Endothelial cell of umbilical vein (primary cell): ENCODE data around the gene ZFYVE28. TPM values are rescaled to one million over a fixed set of nuclear protein-coding genes. Genes with fewer than 3 reads are reported as not detected.

Experiments used
- BruUV-seq: library from RNA; stranded (reverse); fragments of 400-500 nt; replicated peaks from 2 replicates; lab custom pipeline; 2021; lab: Mats Ljungman, UMichigan
- CTCF ChIA-PET: fragments of 300-600, 350-600 bp; sonication (Branson Sonifier 250); formaldehyde crosslinking; loops from one replicate; lab custom pipeline; 2021; ENCODE audit warnings: antibody characterized with exemption, inconsistent platforms; lab: Charles Lee
- POLR2A ChIA-PET: fragments of 300-600, 350-600 bp; sonication (Branson Sonifier 250); formaldehyde crosslinking; loops from one replicate; lab custom pipeline; 2021; ENCODE audit warnings: antibody characterized with exemption, inconsistent platforms; lab: Charles Lee
- DNase-seq: peaks from one replicate; pipeline ENCODE4 v3.0.0-alpha.2; 2011; ENCODE audit warnings: low read depth, low spot score
- FAIRE-seq: peaks from 2 replicates; lab custom pipeline; 2011; peaks lifted over from hg19 to GRCh38; lab: Jason Lieb, UNC
- H2AFZ ChIP-seq: 2 replicates; pipeline ENCODE4 v1.6.0; 2012; ENCODE audit warnings: low read depth, low read length, control low read depth, inconsistent platforms
- H3K27ac ChIP-seq: 2 replicates; pipeline ENCODE4 v1.5.1; 2011; ENCODE audit warnings: low read depth, mild to moderate bottlenecking, control low read depth, low read length, moderate library complexity; ENCODE audit not compliant: insufficient read depth
- H3K27me3 ChIP-seq, 2 experiments: 2 replicates each; pipeline versions ENCODE4 v1.6.0 to v1.6.1; 2011; ENCODE audit warnings: low read length in 2 of 2, mixed read lengths in 1 of 2; ENCODE audit not compliant: control insufficient read depth in 2 of 2, insufficient read depth in 2 of 2
- H3K36me3 ChIP-seq, 2 experiments: 2 replicates in 1 of 2; 3 replicates in 1 of 2; pipeline ENCODE4 v1.5.1; 2011; ENCODE audit warnings: low read length in 2 of 2, mild to moderate bottlenecking in 1 of 2, moderate library complexity in 1 of 2; ENCODE audit not compliant: control insufficient read depth in 2 of 2, insufficient read depth in 2 of 2; ENCODE audit errors: extremely low read depth in 1 of 2
- H3K4me1 ChIP-seq: 3 replicates; pipeline ENCODE4 v1.5.1; 2011; ENCODE audit warnings: mild to moderate bottlenecking, low read length; ENCODE audit not compliant: control insufficient read depth, insufficient read depth; ENCODE audit errors: extremely low read depth
- H3K4me2 ChIP-seq: 2 replicates; pipeline ENCODE4 v1.6.1; 2011; ENCODE audit warnings: low read length, control low read depth, mixed read lengths; ENCODE audit not compliant: insufficient read depth
- H3K4me3 ChIP-seq, 3 experiments: fragments of 200-600 bp in 1 of 3; sonication (generic), shearing (Covaris generic) in 1 of 3; replicated peaks in 1 of 3; 2 replicates each; pipeline ENCODE4 v1.5.1; 2011 to 2016; ENCODE audit warnings: control low read depth in 3 of 3, low read length in 3 of 3, mild to moderate bottlenecking in 2 of 3, inconsistent platforms in 1 of 3, low read depth in 1 of 3, moderate library complexity in 1 of 3; ENCODE audit not compliant: insufficient read depth in 1 of 3
- H3K79me2 ChIP-seq: 2 replicates; pipeline ENCODE4 v1.6.0; 2012; ENCODE audit warnings: low read length, inconsistent platforms; ENCODE audit not compliant: control insufficient read depth, insufficient read depth
- H3K9ac ChIP-seq: replicated peaks from 2 replicates; pipeline ENCODE3; 2011; ENCODE audit warnings: low read length, control low read depth; ENCODE audit not compliant: insufficient read depth; ENCODE audit errors: extremely low read depth
- H3K9me1 ChIP-seq: replicated peaks from 3 replicates; pipeline ENCODE4 v1.6.0; 2011; ENCODE audit warnings: mild to moderate bottlenecking, low read length; ENCODE audit not compliant: control insufficient read depth, insufficient read depth; ENCODE audit errors: extremely low read depth
- H3K9me3 ChIP-seq: replicated peaks from 2 replicates; pipeline ENCODE4 v1.5.1; 2012; ENCODE audit warnings: low read length, inconsistent platforms; ENCODE audit not compliant: control insufficient read depth, insufficient read depth
- H4K20me1 ChIP-seq: replicated peaks from 2 replicates; pipeline ENCODE3; 2011; ENCODE audit warnings: mild to moderate bottlenecking, low read length; ENCODE audit not compliant: control insufficient read depth, insufficient read depth; ENCODE audit errors: extremely low read depth
- EZH2 ChIP-seq: IDR thresholded peaks from 2 replicates; pipeline ENCODE4 v1.6.1; 2012; ENCODE audit warnings: borderline replicate concordance, low read depth, mild to moderate bottlenecking, moderate library complexity, low read length, inconsistent platforms; ENCODE audit not compliant: severe bottlenecking
- FOS ChIP-seq: IDR thresholded peaks from 2 replicates; pipeline ENCODE4 v1.6.1; 2011; ENCODE audit warnings: mild to moderate bottlenecking, low read length, moderate library complexity, borderline replicate concordance; ENCODE audit not compliant: insufficient read depth
- JUN ChIP-seq: IDR thresholded peaks from 2 replicates; pipeline ENCODE4 v1.6.1; 2011; ENCODE audit warnings: borderline replicate concordance, low read depth; ENCODE audit not compliant: insufficient read length, insufficient read depth
- dilution Hi-C: fragments of 300-500 bp; cut with MboI; formaldehyde crosslinking; loops from one replicate; pipeline ENCODE4 v1.15.0; 2019; ENCODE audit warnings: low sequenced_read_pairs; ENCODE audit not compliant: extremely low pct_ligation_motif_present
- intact Hi-C: fragments of 100-400 bp; cut with micrococcal nuclease; formaldehyde crosslinking; loops from one replicate; pipeline ENCODE4 v1.10.0; 2022
- polyA plus RNA-seq, 4 experiments: library from polyadenylated mRNA; depleted of rRNA in 3 of 4; stranded (reverse) in 3 of 4; unstranded in 1 of 4; fragments of >200 nt; gene quantifications; 2 replicates each; pipeline versions ENCODE4 v1.2.1 to v1.2.3, GENCODE V29; 2011 to 2012; ENCODE audit warnings: missing spikeins in 1 of 4
- total RNA-seq: library from RNA; stranded (reverse); gene quantifications from 2 replicates; pipeline ENCODE4 v1.2.3, GENCODE V29; 2021
- TF ChIP-seq, protein P1 (sequence below): IDR thresholded peaks from 2 replicates; pipeline ENCODE4 v1.6.1; 2011; ENCODE audit not compliant: insufficient read depth, insufficient read length
- TF ChIP-seq, protein P2 (sequence below), 2 donors: IDR thresholded peaks; 1 replicate in 1 of 2; 2 replicates in 1 of 2; pipeline ENCODE4 v1.5.1; 2011; ENCODE audit warnings: low read length in 2 of 2, mild to moderate bottlenecking in 2 of 2, moderate library complexity in 2 of 2, control low read depth in 1 of 2, inconsistent platforms in 1 of 2, low read depth in 1 of 2; ENCODE audit not compliant: insufficient read depth in 1 of 2; ENCODE audit errors: extremely low read depth in 1 of 2

The ZFYVE28 gene
- total and polyA plus RNA-seq, 2 donors (not counting 3 experiments of a cell fraction or from before 2014, with no cell fraction given), result 5.8 to 7.1 TPM

DNA sequence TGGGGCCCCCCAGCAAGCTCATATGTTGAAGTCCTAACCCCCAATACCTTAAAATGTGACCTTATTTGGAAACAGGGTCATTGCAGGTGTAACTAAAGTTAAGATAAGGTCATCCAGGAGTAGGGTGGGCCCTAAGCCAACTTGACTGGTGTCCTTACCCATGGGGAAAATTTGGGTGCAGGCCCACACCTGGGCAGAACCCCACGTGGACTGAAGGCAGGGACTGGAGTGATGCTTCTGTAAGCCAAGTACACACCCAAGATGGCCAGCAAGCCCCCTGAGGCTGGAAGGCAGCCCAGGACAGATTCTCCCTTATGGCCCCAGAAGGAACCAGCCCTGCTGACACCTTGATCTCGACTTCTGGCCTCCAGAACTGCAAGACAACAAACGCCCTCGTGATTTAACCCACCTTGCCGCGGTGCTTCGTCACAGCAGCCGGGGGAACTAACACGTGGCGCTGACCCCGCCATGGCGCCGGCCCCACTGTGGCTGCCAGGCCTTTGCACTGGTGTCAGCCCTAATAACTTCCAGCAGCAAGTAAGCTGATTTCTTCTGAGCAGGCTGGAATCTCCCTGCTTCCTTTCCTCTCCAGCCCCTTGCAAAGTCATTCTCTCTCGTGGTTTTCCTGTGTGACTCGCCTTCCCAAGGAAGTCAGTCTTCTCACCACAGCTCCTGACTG, 133.4 kb downstream of the ZFYVE28 start:
- Histone ChIP-seq H3K4me2 (no peak overlapping the region), H3K9me3 (no peaks in the 10 kb centered on the region)
- dilution Hi-C loops, result no loop called here

DNA sequence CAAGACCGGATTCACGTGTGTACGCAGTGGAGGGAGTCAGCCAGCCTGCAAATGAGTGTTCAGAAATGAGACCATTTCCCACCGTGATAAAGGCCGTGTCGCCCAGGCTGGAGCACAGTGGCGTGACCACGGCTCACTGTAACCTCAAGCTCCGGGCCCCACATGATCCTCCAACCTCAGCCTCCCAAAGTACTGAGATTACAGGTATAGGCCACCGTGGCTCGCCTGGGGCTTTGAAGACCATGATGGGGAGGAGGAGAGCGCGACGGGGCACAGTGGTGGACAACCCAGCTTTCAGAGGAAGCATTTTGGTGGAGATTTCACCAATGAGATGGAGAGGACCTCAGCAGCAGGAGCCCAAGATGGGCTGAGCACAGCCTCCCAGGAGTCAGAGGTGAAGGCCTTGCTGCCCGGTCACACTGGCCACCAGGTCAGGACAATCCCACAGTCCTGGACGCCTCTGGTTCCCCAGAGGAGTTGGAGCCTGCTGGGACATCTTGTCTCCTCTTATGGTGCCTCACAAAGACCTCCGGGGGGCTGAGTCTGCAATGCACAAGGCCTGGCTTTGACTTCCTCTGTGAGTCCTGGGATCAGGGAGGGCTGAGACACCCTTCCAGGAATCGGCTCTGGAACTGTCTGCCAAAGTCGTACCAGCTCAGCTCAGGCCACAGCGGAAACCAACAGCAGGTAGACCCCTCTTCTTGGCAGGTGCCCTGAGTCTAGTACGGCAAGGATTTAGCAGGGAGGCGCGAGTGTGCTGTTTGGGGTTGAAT, 134.1 kb downstream of the ZFYVE28 start:
- ChIA-PET CTCF (interaction anchor here (1.1 kb wide), 1 partner anchor 178 kb away, joined by 3 read pairs; no protein-coding TSS in a partner anchor), POLR2A (no interaction called here)
- Histone ChIP-seq H3K9me3 (no peaks in the 10 kb centered on the region), H3K27ac (peak overlapping the region; percentile 38), H3K79me2 (no peaks in the 10 kb centered on the region), H4K20me1 (no peaks in the 10 kb centered on the region), H2AFZ (no peak overlapping the region), H3K9ac (no peak overlapping the region), H3K27me3 (no peaks in the 10 kb centered on the region), H3K4me3 (no peak overlapping the region), H3K9me1 (no peaks in the 10 kb centered on the region), H3K4me1 (peaks cover 13% of the 10 kb centered on the region), H3K36me3 (no peaks in the 10 kb centered on the region), H3K4me2 (no peak overlapping the region)
- dilution Hi-C loops, result no loop called here
- DNase-seq, result no peak
- FAIRE-seq, result no peak
- BruUV-seq, result no TSS peak
- TF ChIP-seq, protein P1, sequence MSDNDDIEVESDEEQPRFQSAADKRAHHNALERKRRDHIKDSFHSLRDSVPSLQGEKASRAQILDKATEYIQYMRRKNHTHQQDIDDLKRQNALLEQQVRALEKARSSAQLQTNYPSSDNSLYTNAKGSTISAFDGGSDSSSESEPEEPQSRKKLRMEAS, result no peak
- TF ChIP-seq JUN (no peak), FOS (no peak)
- TF ChIP-seq, protein P2, sequence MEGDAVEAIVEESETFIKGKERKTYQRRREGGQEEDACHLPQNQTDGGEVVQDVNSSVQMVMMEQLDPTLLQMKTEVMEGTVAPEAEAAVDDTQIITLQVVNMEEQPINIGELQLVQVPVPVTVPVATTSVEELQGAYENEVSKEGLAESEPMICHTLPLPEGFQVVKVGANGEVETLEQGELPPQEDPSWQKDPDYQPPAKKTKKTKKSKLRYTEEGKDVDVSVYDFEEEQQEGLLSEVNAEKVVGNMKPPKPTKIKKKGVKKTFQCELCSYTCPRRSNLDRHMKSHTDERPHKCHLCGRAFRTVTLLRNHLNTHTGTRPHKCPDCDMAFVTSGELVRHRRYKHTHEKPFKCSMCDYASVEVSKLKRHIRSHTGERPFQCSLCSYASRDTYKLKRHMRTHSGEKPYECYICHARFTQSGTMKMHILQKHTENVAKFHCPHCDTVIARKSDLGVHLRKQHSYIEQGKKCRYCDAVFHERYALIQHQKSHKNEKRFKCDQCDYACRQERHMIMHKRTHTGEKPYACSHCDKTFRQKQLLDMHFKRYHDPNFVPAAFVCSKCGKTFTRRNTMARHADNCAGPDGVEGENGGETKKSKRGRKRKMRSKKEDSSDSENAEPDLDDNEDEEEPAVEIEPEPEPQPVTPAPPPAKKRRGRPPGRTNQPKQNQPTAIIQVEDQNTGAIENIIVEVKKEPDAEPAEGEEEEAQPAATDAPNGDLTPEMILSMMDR (IDR thresholded peaks at IDR 0.05; ENCODE audit: extremely low read depth in 1 of 2, insufficient read depth in 1 of 2, low read depth in 1 of 2, low read length in 2 of 2), result no peak
- intact Hi-C loops, result no loop called here

More for the DNA sequence above, 133.4 kb downstream of the ZFYVE28 start:
- Histone ChIP-seq H3K27ac (peak overlapping the region; percentile 38), H3K9me1 (no peaks in the 10 kb centered on the region), H3K4me3 (no peak overlapping the region), H4K20me1 (no peaks in the 10 kb centered on the region), H3K27me3 (no peaks in the 10 kb centered on the region), H3K79me2 (no peaks in the 10 kb centered on the region), H3K9ac (peak overlapping the region; percentile 13), H3K36me3 (no peaks in the 10 kb centered on the region), H3K4me1 (peaks cover 13% of the 10 kb centered on the region), H2AFZ (peak overlapping the region; percentile 77)
- DNase-seq, result peak; percentile 58
- peak; percentile 87 for FAIRE-seq
- TF ChIP-seq EZH2, result no peak
- peak; percentile 54 for TF ChIP-seq FOS
- CTCF ChIA-PET, result interaction anchor here (0.7 to 1.2 kb wide), 4 partner anchors 14 to 178 kb away, joined by 3 to 6 read pairs (median 3); no protein-coding TSS in a partner anchor
- intact Hi-C loops, result no loop called here
- BruUV-seq, result no TSS peak
- POLR2A ChIA-PET, result no interaction called here
